AG04450 (cell line): ENCODE measurements around the gene ECEL1. TPM values are rescaled to one million over a fixed set of nuclear protein-coding genes. Genes with fewer than 3 reads are reported as not detected.
"Not testable (repeated sequence)": the region's sequence is repeated elsewhere in the genome, so short reads cannot be mapped to it uniquely, and the experiment has no call there.

Experiments used
- CTCF ChIA-PET: fragments of 300-600, 350-600 bp; formaldehyde crosslinking; extraction: SDS; loops from one replicate; lab custom pipeline; 2022; ENCODE audit warnings: antibody characterized with exemption, inconsistent platforms; lab: Charles Lee
- POLR2A ChIA-PET: fragments of 350-600 bp; formaldehyde crosslinking; extraction: SDS; loops from one replicate; lab custom pipeline; 2021; ENCODE audit warnings: antibody characterized with exemption, inconsistent platforms; lab: Yijun Ruan, JAX
- DNase-seq: peaks from one replicate; pipeline ENCODE4 v3.0.0-alpha.2; 2011; ENCODE audit warnings: low read depth, low spot score
- H3K27ac ChIP-seq: one replicate; pipeline ENCODE4 v1.5.1; 2012; ENCODE audit warnings: low read depth, low read length, control low read depth
- H3K27me3 ChIP-seq: one replicate; pipeline ENCODE4 v1.6.0; 2012; ENCODE audit warnings: low read length; ENCODE audit not compliant: control insufficient read depth, insufficient read depth
- H3K4me3 ChIP-seq: 2 replicates; pipeline ENCODE4 v1.5.1; 2011; ENCODE audit warnings: mild to moderate bottlenecking, low read depth, low read length, control low read depth
- H3K9me3 ChIP-seq: 2 replicates; pipeline ENCODE4 v1.5.1; 2012; ENCODE audit warnings: low read length; ENCODE audit not compliant: control insufficient read depth, insufficient read depth
- polyA plus RNA-seq: library from polyadenylated mRNA; depleted of rRNA; stranded (reverse); fragments of >200 nt; gene quantifications from 2 replicates; pipeline ENCODE4 v1.2.3, GENCODE V29; 2011
- TF ChIP-seq, protein P1 (sequence below): IDR thresholded peaks from 2 replicates; pipeline ENCODE4 v1.5.1; 2011; ENCODE audit warnings: low read depth, low read length, control low read depth, inconsistent platforms

Gene ECEL1
- polyA plus RNA-seq, 1 experiment: not detected

GRCh38 chr2:232443047-232443446 lies 44.6 kb downstream of the ECEL1 start:
- H3K27me3 ChIP-seq, H3K9me3 ChIP-seq, H3K27ac ChIP-seq, DNase-seq, H3K4me3 ChIP-seq, POLR2A ChIA-PET: not testable (repeated sequence)
- CTCF ChIA-PET: interaction anchor here (4.7 kb wide), 1 partner anchor 542 kb away, joined by 36 read pairs; no protein-coding TSS in a partner anchor

- H3K27me3 ChIP-seq, H3K9me3 ChIP-seq, H3K27ac ChIP-seq, H3K4me3 ChIP-seq, POLR2A ChIA-PET, DNase-seq: not testable (repeated sequence)
- CTCF ChIA-PET: interaction anchor here (4.7 kb wide), 1 partner anchor 542 kb away, joined by 36 read pairs; no protein-coding TSS in a partner anchor
These were observed 45.2 kb downstream of the ECEL1 start for GRCh38 chr2:232442431-232442830.

- H3K4me3 ChIP-seq, H3K27me3 ChIP-seq, POLR2A ChIA-PET, H3K27ac ChIP-seq, H3K9me3 ChIP-seq, DNase-seq: not testable (repeated sequence)
- CTCF ChIA-PET: interaction anchor here (4.7 kb wide), 1 partner anchor 541 kb away, joined by 36 read pairs; no protein-coding TSS in a partner anchor
These were observed 45.7 kb downstream of the ECEL1 start for GRCh38 chr2:232441922-232442321.

GRCh38 chr2:232441147-232441651 lies 46.4 kb downstream of the ECEL1 start:
- Histone ChIP-seq H3K27ac (no peak overlapping the region), H3K27me3 (no peaks in the 10 kb centered on the region), H3K9me3 (no peaks in the 10 kb centered on the region), H3K4me3 (no peak overlapping the region)
- CTCF ChIA-PET: interaction anchor here (0.6 to 4.7 kb wide), 5 partner anchors 534 to 589 kb away, joined by 3 to 36 read pairs (median 3); no protein-coding TSS in a partner anchor
- DNase-seq: no peak
- POLR2A ChIA-PET: no interaction called here
- TF ChIP-seq, protein P1, sequence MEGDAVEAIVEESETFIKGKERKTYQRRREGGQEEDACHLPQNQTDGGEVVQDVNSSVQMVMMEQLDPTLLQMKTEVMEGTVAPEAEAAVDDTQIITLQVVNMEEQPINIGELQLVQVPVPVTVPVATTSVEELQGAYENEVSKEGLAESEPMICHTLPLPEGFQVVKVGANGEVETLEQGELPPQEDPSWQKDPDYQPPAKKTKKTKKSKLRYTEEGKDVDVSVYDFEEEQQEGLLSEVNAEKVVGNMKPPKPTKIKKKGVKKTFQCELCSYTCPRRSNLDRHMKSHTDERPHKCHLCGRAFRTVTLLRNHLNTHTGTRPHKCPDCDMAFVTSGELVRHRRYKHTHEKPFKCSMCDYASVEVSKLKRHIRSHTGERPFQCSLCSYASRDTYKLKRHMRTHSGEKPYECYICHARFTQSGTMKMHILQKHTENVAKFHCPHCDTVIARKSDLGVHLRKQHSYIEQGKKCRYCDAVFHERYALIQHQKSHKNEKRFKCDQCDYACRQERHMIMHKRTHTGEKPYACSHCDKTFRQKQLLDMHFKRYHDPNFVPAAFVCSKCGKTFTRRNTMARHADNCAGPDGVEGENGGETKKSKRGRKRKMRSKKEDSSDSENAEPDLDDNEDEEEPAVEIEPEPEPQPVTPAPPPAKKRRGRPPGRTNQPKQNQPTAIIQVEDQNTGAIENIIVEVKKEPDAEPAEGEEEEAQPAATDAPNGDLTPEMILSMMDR: no peak

DNA sequence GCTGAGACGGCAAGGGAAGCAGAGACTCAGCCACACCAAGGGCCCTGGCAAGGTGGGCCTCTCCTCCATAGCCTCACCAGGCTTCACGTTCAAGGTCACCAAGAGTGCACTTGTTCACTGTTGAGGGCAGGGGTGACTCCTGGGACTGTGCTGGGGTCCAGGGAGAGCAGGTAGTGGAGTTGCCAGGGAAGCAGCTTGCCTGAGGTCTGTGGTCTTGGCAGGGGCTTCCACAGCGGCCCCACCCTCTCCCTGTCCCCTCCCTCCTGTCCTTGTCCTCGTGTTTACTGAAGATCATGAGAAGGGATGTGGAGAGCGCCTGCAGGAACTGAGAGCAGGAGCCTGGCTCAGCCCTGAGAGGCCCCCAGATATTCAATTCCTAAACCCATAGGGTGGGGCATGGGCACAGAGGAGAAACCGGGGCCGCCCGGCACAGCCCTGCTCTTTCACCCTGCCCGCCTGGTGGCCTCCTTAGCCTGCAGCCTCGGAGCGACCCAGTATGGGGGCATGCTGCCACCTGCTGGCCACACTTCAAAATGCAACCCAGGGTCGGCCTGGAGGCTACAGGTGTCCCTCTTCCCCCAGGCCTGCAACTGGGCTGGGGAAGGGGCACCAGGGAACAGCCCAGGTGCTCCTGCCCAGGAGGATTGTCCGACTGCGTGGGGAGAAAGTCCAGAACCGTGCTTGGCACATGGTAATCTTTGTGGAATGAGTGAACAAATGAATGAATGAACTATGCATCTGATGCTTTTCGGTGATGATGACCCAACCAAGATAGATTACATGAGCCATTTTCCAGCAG lies 47.2 kb downstream of the ECEL1 start:
- H3K27me3 ChIP-seq, H3K27ac ChIP-seq, H3K4me3 ChIP-seq, POLR2A ChIA-PET, H3K9me3 ChIP-seq: not testable (repeated sequence)
- DNase-seq: peak; percentile 21
- TF ChIP-seq, protein P1: peak; percentile 80
- CTCF ChIA-PET: interaction anchor here (0.5 to 4.7 kb wide), 13 partner anchors 10 to 588 kb away, joined by 3 to 36 read pairs (median 4); no protein-coding TSS in a partner anchor

GRCh38 chr2:232439758-232440135 lies 47.9 kb downstream of the ECEL1 start:
- DNase-seq: no peak
- CTCF ChIA-PET: interaction anchor here (0.9 to 4.7 kb wide), 13 partner anchors 10 to 539 kb away, joined by 3 to 36 read pairs (median 4); no protein-coding TSS in a partner anchor

More at GRCh38 chr2:232439758-232440135, 47.9 kb downstream of the ECEL1 start:
- POLR2A ChIA-PET: no interaction called here
- Histone ChIP-seq H3K4me3 (no peak overlapping the region), H3K9me3 (no peaks in the 10 kb centered on the region), H3K27ac (no peak overlapping the region), H3K27me3 (peaks cover 5% of the 10 kb centered on the region)
- TF ChIP-seq, protein P1: peak; percentile 23; the same call in 1 of the 2 replicates
